GM18520 (cell line): Measurements from ENCODE around the gene EMC9.
"Not testable (repeated sequence)": the region's sequence is repeated elsewhere in the genome, so short reads cannot be mapped to it uniquely, and the experiment has no call there.

ENCODE experiments used
- ATAC-seq: cut with Tn5 transposase; IDR thresholded peaks from one replicate; pipeline ENCODE4 v1.9.1; 2021; ENCODE audit not compliant: unreplicated experiment

Gene EMC9

GRCh38 chr14:24110523-24110922, 30.9 kb downstream of the EMC9 start:
- ATAC-seq, result no peak

DNA sequence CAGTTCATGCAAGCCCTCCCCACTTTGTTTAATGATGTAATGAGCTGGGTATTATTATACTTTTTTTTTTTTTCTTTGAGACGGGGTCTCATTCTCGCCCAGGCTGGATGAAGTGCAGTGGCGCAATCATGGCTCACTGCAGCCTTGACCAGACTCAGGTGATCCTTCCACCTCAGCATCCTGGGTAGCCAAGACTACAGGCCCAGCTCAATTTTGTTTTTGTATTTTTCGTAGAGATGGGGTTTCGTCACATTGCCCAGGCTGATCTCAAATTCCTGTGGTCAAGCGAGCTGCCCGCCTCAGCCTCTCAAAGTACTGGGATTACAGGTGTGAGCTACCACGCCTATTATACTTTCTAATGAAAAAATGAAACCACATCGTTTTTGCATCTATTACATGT, 31.3 kb downstream of the EMC9 start:
- no peak for ATAC-seq

DNA sequence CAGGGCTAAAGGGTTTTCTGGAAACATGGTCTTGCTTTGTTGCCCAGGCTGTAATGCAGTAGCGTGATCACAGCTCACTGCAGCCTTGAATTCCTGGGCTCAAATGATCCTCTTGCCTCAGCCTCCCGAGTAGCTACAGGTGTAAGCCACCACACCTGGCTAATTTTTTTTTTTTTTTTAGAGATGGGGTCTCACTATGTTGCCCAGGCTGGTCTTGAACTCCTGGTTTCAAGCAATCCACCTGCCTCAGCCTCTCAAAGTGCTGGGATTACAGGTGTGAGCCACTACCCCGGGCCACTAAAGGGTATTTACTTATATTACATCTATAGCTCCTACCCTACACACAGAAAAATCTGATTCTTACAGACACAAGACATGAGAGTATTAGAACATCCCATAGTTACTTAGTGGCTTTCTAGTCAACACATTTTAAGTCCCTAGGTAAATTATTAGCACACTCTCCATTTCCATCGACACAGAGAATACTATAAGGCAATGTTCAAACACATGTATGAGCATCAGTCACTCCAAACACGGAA, 33.0 kb downstream of the EMC9 start:
- no peak for ATAC-seq

- no peak for ATAC-seq
Observed at GRCh38 chr14:24106672-24107271, 34.6 kb downstream of the EMC9 start.

DNA sequence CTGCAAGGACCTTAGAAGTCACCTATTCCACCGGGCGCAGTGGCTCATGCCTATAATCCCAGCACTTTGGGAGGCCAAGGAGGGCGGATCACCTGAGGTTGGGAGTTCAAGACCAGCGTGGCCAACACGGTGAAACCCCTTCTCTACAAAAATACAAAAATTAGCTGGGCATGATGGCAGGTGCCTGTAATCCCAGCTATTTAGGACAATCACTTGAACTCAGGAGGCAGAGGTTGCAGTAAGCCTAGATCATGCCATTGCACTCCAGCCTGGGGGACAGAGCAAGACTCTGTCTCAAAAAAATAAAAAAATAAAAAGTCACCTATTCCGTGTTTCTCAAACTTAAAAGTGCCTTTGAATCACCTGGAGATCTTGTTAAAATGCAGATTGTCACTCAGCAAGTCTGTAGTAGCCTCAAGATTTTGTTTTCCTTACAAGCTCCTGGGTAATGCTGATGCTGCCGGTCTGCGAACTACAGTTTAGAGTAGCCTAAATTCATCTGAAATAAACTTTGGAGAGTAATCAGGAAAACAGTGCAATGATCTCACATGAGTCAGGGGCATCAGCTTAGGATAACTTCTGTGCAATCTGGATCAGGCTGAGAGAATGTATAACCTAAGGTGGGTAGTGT, 35.7 kb downstream of the EMC9 start:
- not testable (repeated sequence) for ATAC-seq

- ATAC-seq, result no peak
Observed at GRCh38 chr14:24103451-24103850, 37.9 kb downstream of the EMC9 start.

- ATAC-seq, result no peak
Observed at GRCh38 chr14:24102357-24103048, 38.9 kb downstream of the EMC9 start.

GRCh38 chr14:24100982-24101494, 40.4 kb downstream of the EMC9 start:
- ATAC-seq, result no peak

GRCh38 chr14:24100197-24100981, 41.0 kb downstream of the EMC9 start:
- no peak for ATAC-seq

GRCh38 chr14:24098927-24099813, 42.2 kb downstream of the EMC9 start:
- ATAC-seq, result no peak

DNA sequence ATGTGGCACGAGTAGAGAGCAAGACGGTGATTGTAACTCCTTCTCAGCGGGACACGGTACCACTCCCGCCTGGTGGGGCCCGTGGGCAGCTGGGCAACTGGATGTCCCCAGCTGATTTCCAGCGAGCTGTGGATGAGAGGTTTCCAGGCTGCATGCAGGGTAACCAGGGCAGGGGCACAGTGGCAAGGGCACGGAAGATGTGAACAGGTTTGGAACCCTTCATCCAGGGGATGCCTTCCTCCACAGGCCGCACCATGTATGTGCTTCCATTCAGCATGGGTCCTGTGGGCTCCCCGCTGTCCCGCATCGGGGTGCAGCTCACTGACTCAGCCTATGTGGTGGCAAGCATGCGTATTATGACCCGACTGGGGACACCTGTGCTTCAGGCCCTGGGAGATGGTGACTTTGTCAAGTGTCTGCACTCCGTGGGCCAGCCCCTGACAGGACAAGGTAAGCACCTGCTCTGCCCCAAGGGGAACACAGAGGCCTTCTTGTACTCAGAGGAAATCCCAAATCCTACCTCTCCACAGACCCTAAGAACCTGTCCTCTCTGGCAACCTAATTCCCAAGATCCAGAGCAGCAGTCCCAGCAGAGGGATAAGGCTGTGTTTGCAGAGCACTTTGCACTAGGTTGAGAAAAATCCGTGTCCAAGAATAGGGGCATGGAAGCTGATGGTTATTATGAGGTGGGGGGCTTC, 43.0 kb downstream of the EMC9 start:
- ATAC-seq, result no peak

DNA sequence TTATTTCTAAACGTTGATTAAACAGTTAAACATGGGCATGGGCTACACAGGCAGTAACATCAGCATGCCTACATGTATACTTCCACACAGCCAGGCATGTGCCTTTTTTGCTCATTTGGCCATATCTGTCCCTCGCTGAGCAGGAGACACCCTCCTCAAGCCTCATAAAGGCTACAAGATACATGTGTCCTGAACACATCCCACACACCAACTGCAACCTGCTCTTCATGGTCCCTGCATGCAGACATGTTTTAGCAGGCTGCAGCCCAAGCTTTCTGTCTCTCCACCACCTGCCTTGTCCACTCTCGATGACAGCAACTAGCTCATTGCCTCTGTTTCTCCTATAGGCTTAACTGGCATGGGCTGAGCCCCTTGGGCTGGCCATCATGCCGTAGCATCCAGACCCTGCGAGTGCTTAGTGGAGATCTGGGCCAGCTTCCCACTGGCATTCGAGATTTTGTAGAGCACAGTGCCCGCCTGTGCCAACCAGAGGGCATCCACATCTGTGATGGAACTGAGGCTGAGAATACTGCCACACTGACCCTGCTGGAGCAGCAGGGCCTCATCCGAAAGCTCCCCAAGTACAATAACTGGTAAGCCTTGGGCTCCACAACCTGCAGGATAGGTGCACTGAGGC, 44.7 kb downstream of the EMC9 start:
- no peak for ATAC-seq

GRCh38 chr14:24095271-24096068, 45.9 kb downstream of the EMC9 start:
- ATAC-seq, result peak; percentile 62

GRCh38 chr14:24094841-24095270, 46.5 kb downstream of the EMC9 start:
- ATAC-seq, result no peak

- ATAC-seq, result peak; percentile 40
Observed at GRCh38 chr14:24093901-24094840, 47.2 kb downstream of the EMC9 start, which contains the start of gene PCK2. Gene PCK2, plus strand, starts transcription at chr14:24094311. Its CDS starts 95 bp downstream, at chr14:24094406.

GRCh38 chr14:24093207-24093900, 48.0 kb downstream of the EMC9 start:
- no peak for ATAC-seq
